Suppressor macrophage (primary cell): Measurements from ENCODE around the gene WIPF2.

Source experiments
- DNase-seq, 4 experiments: peaks; one replicate each; pipeline ENCODE4 v3.0.0-alpha.2; 2020 to 2022

WIPF2 gene

GRCh38 chr17:40253565-40253964 is 34.5 kb downstream of the WIPF2 start:
- no peak for DNase-seq

DNA sequence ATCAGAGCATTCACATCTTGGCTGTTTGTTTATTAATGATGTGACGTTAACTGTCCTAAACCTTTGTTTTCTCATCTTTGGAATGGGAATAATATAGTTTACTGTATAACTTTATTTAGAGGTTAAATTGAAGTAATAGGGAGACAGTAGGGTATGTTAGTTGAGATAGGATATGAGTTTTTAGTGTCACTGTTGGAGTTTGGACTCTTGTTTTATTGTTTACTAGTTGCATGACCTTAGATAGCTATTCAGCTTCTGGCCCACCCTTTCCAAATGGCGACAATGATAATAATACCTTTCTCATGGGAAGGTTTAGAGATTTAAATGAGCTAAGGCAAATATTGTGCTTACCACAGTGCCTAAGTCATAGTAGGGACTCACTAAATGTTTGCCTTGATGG is 40.4 kb downstream of the WIPF2 start:
- DNase-seq: no peak

DNA sequence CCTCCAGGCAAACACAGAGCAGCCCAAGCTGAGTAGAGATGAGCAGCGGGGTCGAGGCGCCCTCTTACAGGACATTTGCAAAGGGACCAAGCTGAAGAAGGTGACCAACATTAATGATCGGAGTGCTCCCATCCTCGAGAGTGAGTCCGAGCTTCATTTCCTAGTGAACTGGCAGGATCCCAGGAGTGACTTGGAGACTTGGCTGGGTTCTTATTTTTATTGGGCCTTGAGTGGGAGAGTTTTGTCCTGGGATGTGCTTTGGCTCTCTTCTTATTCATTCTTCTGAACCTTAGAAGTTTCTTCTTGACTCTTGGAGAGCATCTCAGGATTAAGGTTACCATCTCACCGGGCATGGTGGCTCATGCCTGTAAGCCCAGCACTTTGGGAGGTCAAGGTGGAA is 41.4 kb downstream of the WIPF2 start:
- DNase-seq: no peak

DNA sequence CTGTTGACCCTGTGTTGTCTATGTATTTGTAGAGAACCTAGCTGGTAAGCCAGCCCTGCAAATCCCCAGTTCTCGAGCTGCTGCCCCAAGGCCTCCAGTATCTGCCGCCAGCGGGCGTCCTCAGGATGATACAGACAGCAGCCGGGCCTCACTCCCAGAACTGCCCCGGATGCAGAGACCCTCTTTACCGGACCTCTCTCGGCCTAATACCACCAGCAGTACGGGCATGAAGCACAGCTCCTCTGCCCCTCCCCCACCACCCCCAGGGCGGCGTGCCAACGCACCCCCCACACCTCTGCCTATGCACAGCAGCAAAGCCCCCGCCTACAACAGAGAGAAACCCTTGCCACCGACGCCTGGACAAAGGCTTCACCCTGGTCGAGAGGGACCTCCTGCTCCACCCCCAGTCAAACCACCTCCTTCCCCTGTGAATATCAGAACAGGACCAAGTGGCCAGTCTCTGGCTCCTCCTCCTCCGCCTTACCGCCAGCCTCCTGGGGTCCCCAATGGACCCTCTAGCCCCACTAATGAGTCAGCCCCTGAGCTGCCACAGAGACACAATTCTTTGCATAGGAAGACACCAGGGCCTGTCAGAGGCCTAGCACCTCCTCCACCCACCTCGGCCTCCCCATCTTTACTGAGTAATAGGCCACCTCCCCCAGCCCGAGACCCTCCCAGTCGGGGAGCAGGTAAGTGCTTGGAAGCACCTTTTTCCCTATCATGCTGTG is 45.5 kb downstream of the WIPF2 start:
- DNase-seq: no peak

- no peak for DNase-seq
Observed at GRCh38 chr17:40265337-40265736, 46.2 kb downstream of the WIPF2 start.

GRCh38 chr17:40266882-40267281 is 47.8 kb downstream of the WIPF2 start:
- peak in 2 of 4 experiments; percentile 13 to 29 for DNase-seq

- no peak for DNase-seq
Observed at GRCh38 chr17:40268141-40268712, 49.1 kb downstream of the WIPF2 start.

DNA sequence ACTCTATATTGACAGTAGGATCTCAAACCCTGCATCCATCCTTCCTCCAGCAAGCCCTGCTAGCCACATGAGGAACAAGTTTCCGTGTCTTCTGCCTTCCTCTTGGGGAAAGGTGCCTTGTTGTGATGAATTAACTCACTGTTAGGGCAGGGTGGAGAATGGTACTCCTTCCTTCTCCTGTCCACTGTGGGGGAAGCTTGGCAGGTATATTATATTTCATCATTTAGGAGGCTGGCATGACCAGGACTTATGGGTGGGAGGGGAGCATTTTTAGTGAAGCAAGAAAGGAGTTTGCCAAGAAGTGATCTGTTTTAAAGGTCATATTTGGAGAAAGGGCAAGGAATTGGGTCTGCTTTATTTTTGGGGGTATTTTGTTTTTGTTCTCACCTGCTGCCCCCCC is 59.3 kb downstream of the WIPF2 start:
- DNase-seq: no peak

- no peak for DNase-seq
Observed at GRCh38 chr17:40279402-40279801, 60.3 kb downstream of the WIPF2 start.

DNA sequence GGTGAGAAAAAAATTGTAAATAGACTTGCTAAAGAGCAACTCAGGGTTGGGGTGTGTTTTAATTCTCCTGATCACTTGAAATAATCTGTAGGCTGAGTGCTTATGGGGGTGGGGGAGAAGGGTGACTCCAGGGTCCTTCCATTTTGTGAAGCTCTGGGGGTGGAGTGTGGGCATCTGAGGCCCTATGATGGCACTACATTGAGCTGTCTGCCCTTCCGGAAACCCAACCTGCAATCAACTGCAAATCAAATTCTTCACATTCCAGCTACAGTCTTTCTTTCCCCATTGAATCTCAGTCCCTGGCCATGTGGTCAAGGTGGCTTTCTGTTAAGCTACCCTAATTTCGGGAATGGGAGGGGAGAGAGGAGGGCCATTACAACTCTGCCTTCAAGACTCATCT is 62.6 kb downstream of the WIPF2 start:
- no peak for DNase-seq

GRCh38 chr17:40283662-40284061 is 64.6 kb downstream of the WIPF2 start:
- peak in 2 of 4 experiments; percentile 40 to 63 for DNase-seq

- no peak for DNase-seq
Observed at GRCh38 chr17:40284085-40284713, 65.1 kb downstream of the WIPF2 start.

DNA sequence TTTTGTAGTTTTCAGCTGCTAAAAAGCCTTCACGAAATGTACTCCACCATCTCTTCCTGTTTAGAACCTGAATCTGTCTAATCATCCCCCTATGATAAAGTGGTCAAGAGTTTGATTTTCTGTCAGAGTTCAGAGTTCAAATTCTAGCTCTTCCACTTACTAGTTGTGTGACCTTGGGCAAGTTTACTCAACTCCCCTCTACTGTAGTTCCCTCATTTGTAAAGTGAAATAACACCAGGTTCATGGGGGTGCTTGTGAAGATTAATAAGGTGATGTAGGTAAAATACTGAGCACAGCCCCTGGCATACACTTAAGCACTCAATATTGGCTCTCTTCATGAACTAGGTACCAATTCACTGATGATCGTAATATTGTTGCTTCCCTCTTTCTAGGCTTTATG is 67.4 kb downstream of the WIPF2 start:
- no peak for DNase-seq

- no peak for DNase-seq
Observed at GRCh38 chr17:40287159-40287493, 68.0 kb downstream of the WIPF2 start.

GRCh38 chr17:40287494-40288369 is 68.6 kb downstream of the WIPF2 start, which contains the start of gene CDC6:
Gene CDC6 (plus strand): TSS chr17:40287879. CDS start chr17:40289421, 1,542 bp downstream.
- peak; percentile 99 to 100 (median 99) for DNase-seq

DNA sequence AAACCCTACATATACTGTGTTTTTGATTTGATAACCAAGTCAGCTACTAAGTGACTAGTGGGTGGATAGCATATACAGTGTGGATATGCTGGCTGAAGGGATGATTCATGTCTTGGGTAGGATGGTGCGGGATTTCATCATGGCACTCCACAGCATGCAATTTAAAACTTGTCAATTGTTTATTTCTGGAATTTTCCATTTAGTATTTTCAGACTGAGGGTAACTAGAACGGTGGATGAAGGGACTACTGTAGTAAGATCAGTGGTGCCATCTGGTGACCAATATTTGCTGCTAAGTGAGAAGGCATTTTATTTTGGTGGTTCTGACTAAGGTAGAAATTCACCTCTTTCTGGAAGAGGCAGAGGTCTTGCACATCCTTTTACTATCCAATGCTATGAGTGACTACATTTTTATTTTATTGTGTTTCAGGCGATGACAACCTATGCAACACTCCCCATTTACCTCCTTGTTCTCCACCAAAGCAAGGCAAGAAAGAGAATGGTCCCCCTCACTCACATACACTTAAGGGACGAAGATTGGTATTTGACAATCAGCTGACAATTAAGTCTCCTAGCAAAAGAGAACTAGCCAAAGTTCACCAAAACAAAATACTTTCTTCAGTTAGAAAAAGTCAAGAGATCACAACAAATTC is 71.7 kb downstream of the WIPF2 start:
- peak; percentile 64 to 84 (median 74) for DNase-seq

DNA sequence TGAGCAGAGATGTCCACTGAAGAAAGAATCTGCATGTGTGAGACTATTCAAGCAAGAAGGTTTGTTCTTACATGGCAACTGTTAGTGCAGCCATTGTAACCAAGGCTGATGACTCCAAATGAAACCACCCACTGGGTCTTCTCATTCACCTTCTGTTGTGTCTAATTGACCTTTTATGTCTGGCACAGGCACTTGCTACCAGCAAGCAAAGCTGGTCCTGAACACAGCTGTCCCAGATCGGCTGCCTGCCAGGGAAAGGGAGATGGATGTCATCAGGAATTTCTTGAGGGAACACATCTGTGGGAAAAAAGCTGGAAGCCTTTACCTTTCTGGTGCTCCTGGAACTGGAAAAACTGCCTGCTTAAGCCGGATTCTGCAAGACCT is 72.2 kb downstream of the WIPF2 start:
- no peak for DNase-seq

GRCh38 chr17:40293363-40293762 is 74.3 kb downstream of the WIPF2 start:
- no peak for DNase-seq

DNA sequence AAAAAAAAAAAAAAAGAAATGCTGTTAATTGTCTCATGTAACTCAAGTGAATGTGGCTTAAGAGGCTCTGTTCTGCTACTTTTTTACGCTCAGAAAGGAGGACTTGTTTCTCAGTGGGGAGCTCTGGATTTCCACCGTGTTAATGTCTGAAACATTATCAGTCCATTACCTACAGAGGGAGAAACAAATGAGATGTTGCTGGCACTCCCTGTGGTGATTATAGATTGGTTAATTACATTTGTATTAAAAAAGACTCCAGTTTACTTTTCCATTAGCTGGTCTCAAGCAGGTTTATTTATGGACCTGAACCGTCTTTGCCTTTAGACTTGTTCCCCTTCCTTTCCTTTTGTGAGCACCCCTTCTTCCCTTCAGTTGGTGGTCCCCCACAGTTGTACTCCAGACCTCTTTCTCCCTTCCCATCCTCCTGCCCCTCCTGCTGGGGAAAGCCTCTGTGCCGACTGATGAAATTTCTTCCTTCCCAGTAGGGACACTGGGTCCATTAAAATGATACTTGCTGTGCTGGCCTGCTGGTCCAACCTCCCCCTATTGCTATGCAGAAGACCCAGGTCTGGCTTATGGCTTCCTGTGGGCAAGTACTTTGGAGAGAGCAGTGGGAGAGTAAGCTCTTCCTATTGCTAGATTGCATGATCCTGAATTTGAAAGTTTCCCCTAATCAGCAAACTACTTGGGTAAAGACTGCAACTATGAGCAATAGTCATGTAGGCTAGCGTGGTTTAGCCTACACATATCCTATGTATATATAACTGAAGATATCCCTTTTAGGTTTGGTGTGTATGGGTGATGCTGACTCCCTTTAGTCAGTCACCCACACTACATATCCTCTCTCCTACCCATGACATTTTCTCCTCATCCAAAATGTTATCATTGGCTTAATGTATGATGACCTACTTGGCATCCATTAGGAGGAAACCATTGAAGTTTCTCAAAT is 76.7 kb downstream of the WIPF2 start:
- DNase-seq: peak; percentile 35 to 85 (median 67)

GRCh38 chr17:40297511-40297910 is 78.4 kb downstream of the WIPF2 start:
- DNase-seq: no peak

GRCh38 chr17:40298726-40299125 is 79.6 kb downstream of the WIPF2 start:
- DNase-seq: no peak
